ENCODE results near the gene INPPL1. TPM values are rescaled to one million over a fixed set of nuclear protein-coding genes. Genes with fewer than 3 reads are reported as not detected.

The INPPL1 gene
- total RNA-seq, 4 donors from 2014 or later = 43.8 to 80.3 (median 60.3) TPM

GRCh38 chr11:72232260-72233055 is 7.9 kb downstream of the INPPL1 start:
- no peak for TF ChIP-seq CTCF (IDR thresholded peaks at IDR 0.05; ENCODE audit: low read depth)

GRCh38 chr11:72233056-72233772 is 8.6 kb downstream of the INPPL1 start:
- TF ChIP-seq CTCF (IDR thresholded peaks at IDR 0.05; ENCODE audit: low read depth) = no peak

GRCh38 chr11:72233773-72234513 is 9.4 kb downstream of the INPPL1 start:
- TF ChIP-seq CTCF (IDR thresholded peaks at IDR 0.05; ENCODE audit: low read depth) = no peak

- TF ChIP-seq CTCF (IDR thresholded peaks at IDR 0.05; ENCODE audit: low read depth) = no peak
Measured at GRCh38 chr11:72234514-72234830, 9.9 kb downstream of the INPPL1 start.

GRCh38 chr11:72234920-72235319 is 10.4 kb downstream of the INPPL1 start:
- TF ChIP-seq CTCF (IDR thresholded peaks at IDR 0.05; ENCODE audit: low read depth) = no peak

GRCh38 chr11:72235351-72236057 is 10.9 kb downstream of the INPPL1 start:
- TF ChIP-seq CTCF (IDR thresholded peaks at IDR 0.05; ENCODE audit: low read depth) = no peak
